Ishikawa (cell line): ENCODE data around the gene STX4.

Experiments used
- CEBPB ChIP-seq: IDR thresholded peaks from 2 replicates; pipeline ENCODE4 v1.6.1; 2012
- CREB1 ChIP-seq: IDR thresholded peaks from 2 replicates; pipeline ENCODE4 v1.6.1; 2012; ENCODE audit warnings: low read depth
- EGR1 ChIP-seq: IDR thresholded peaks from 2 replicates; pipeline ENCODE4 v1.6.1; 2012
- EP300 ChIP-seq: IDR thresholded peaks from 2 replicates; pipeline ENCODE4 v1.6.1; 2012; ENCODE audit warnings: borderline replicate concordance
- FOXM1 ChIP-seq: IDR thresholded peaks from 2 replicates; pipeline ENCODE4 v1.6.1; 2012; ENCODE audit warnings: low read depth, borderline replicate concordance
- NFIC ChIP-seq: IDR thresholded peaks from 2 replicates; pipeline ENCODE4 v1.6.1; 2012
- RAD21 ChIP-seq: IDR thresholded peaks from 2 replicates; pipeline ENCODE4 v1.6.1; 2012; ENCODE audit warnings: low read depth
- REST ChIP-seq: IDR thresholded peaks from 2 replicates; pipeline ENCODE4 v1.6.1; 2012; ENCODE audit warnings: low read depth, mild to moderate bottlenecking
- TAF1 ChIP-seq: IDR thresholded peaks from 2 replicates; pipeline ENCODE4 v1.6.1; 2012; ENCODE audit warnings: low read depth, mild to moderate bottlenecking
- TCF12 ChIP-seq: IDR thresholded peaks from 2 replicates; pipeline ENCODE4 v1.6.1; 2012; ENCODE audit warnings: low read depth
- TEAD4 ChIP-seq: IDR thresholded peaks from 2 replicates; pipeline ENCODE4 v1.6.1; 2012
- USF1 ChIP-seq: IDR thresholded peaks from 2 replicates; pipeline ENCODE4 v1.6.1; 2012
- YY1 ChIP-seq: IDR thresholded peaks from 2 replicates; pipeline ENCODE4 v1.6.1; 2012; ENCODE audit warnings: low read depth
- ZBTB7A ChIP-seq: IDR thresholded peaks from 2 replicates; pipeline ENCODE4 v1.6.1; 2012; ENCODE audit warnings: low read depth
- TF ChIP-seq, protein P1 (sequence below): IDR thresholded peaks from 2 replicates; pipeline ENCODE4 v1.6.1; 2012

STX4 gene

GRCh38 chr16:31052114-31052513 is 18.8 kb downstream of the STX4 start:
- TF ChIP-seq CEBPB (no peak), REST (no peak), TCF12 (no peak), EP300 (no peak), TEAD4 (no peak), CREB1 (no peak), USF1 (no peak), YY1 (no peak), NFIC (no peak), ZBTB7A (no peak), FOXM1 (no peak), RAD21 (no peak), EGR1 (no peak), TAF1 (no peak)
- TF ChIP-seq, protein P1, sequence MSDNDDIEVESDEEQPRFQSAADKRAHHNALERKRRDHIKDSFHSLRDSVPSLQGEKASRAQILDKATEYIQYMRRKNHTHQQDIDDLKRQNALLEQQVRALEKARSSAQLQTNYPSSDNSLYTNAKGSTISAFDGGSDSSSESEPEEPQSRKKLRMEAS: no peak

DNA sequence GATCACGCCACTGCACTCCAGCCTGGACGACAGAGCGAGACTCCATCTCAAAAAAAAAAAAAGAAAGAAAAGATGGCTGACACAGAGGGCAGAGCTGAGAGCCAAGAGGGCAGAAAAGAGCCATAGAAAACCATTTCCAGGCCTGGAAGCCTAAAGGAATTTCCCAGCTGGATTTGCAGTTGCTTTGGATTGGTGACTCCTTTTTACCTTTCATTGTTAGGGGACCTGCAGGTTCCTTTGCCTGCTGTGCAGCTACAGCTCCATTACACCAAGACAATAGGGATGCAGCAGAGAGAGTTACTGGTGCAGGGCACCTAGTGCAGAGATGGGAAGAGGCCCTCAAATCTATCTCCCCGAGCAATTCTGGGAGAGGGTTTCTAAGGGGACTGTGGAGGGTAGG is 22.3 kb downstream of the STX4 start:
- TF ChIP-seq TEAD4: no peak

DNA sequence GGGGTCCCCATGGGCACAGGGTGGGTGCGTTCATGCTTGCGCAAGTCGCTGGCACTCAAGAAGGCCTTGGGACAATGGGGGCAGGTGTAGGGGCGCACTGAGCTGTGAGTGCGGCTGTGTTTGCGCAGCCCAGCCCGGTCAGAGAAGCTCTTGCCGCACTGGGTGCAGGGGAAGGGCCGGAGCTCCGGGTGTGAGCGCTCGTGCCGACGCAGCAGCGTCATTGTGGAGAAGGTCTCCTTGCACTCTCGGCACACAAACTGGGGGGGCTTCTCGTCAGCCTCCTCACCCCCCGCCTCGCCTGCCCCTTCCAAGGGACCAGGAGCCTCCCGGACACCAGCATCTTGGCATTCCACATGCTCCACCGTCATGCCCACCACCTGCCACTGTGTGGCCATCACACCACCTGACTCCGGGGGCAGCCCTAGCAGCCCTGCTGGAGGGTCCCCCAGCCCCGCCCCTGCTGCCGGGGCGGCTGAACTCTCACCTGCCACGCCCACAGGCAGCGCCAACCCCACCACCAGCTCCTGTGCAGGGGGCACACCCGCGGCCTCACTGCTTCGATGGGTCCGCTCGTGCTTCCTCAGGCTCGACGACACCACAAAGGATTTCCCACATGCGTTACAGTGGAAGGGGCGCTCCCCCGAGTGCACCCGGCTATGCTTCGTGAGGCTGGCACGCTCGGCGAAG is 27.9 kb downstream of the STX4 start:
- TF ChIP-seq EP300 (no peak), USF1 (no peak), CEBPB (no peak), CREB1 (no peak), FOXM1 (no peak), EGR1 (no peak), TEAD4 (no peak), YY1 (no peak), TCF12 (no peak)
- TF ChIP-seq, protein P1: no peak

GRCh38 chr16:31061813-31062440 is 28.6 kb downstream of the STX4 start:
- TF ChIP-seq CREB1 (no peak), EGR1 (no peak), CEBPB (no peak), YY1 (no peak), USF1 (no peak), TCF12 (no peak), NFIC (no peak), REST (no peak)

DNA sequence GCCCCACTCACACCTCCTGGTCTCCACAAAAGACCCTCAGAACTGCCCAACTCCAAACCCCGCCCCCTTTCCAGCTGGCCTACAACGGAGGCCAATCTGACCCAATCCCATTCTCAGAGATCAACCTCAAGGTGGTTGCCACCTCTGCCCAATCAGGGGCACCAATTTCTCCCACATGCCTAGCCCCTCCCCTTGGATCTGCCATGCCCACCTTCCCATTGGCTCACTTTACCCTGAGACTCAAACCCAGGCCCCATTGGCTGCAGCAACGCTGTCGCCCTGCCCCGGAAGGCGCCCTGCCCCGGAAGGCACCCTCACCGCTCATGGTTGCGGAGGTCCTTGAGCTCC is 30.1 kb downstream of the STX4 start:
- TF ChIP-seq USF1 (no peak), EGR1 (no peak), RAD21 (no peak), TEAD4 (no peak), YY1 (no peak), CREB1 (no peak)
